ENCODE measurements around the gene PSEN2. TPM values are rescaled to one million over a fixed set of nuclear protein-coding genes. Genes with fewer than 3 reads are reported as not detected.
A peak's percentile ranks its signal among the peaks of the same experiment; 100 is the strongest.

PSEN2 gene
- total and polyA plus RNA-seq, 10 of the 15 experiments (the other 5 are each of a cell fraction or from before 2014, with no cell fraction given) = 0.90 to 13.3 (median 7.0) TPM

DNA sequence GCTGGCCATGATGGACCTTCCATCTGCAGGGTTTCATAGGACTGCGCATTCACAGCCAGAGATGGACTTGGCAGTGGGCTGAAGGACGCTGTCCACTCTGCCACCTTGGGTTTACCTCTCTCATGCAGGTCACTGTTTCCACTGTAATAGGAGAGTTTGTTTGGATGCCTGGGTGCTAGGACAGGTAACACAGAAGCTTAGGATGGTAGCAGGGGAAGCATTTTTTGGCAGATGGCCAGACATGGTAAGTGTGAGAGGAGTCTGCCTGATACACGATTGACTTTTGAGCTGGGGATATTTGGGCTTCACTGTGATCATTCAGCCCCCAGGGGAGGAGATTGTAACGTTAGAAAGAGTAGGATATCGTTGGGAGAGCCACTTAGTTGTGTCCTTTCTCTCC is 11.8 kb downstream of the PSEN2 start:
- H3K4me3 ChIP-seq = peak overlapping the region; percentile 42
- in situ Hi-C loops (cut with MboI) = no loop called here
- no peaks in the 10 kb centered on the region for H3K79me2 ChIP-seq (ENCODE audit: control insufficient read depth, insufficient read depth, low read length)
- ATAC-seq (peak; percentile 27), DNase-seq (ENCODE audit: low read depth, low spot score) (no peak), FAIRE-seq (no peak)
- peak overlapping the region; percentile 91 for H2AFZ ChIP-seq (ENCODE audit: control insufficient read depth, low read depth, low read length)
- no peaks in the 10 kb centered on the region for H4K20me1 ChIP-seq (ENCODE audit: control insufficient read depth, insufficient read depth)
- ChIA-PET POLR2A (interaction anchor here (0.8 to 2.5 kb wide), 5 partner anchors 8 to 201 kb away, joined by 3 to 11 read pairs (median 3); partner anchors contain the start of gene PSEN2), RAD21 (ENCODE audit: unreplicated experiment) (interaction anchor here (0.9 to 3.0 kb wide), 11 partner anchors 12 to 229 kb away, joined by 3 to 11 read pairs (median 3); partner anchors contain the start of genes COQ8A and PSEN2), CTCF (interaction anchor here (0.9 to 2.1 kb wide), 11 partner anchors 8 to 256 kb away, joined by 3 to 8 read pairs (median 4); no protein-coding TSS in a partner anchor), SMC1A (ENCODE audit: uncharacterized antibody, unreplicated experiment) (interaction anchor here (0.6 to 3.4 kb wide), 19 partner anchors 8 to 256 kb away, joined by 3 to 20 read pairs (median 4); no protein-coding TSS in a partner anchor)
- no peaks in the 10 kb centered on the region for H3K27me3 ChIP-seq (replicated peaks in 1 of 2; ENCODE audit: control insufficient read depth in 2 of 2, insufficient read depth in 2 of 2, low read length in 1 of 2)
- no TSS peak for BruUV-seq (replicated peaks)
- H3K27ac ChIP-seq (ENCODE audit: control insufficient read depth, insufficient read depth) = peak overlapping the region; percentile 80
- H3K9ac ChIP-seq (ENCODE audit: control insufficient read depth, insufficient read depth, low read length) = peak overlapping the region; percentile 69
- H3K36me3 ChIP-seq (ENCODE audit: control insufficient read depth in 2 of 2, insufficient read depth in 2 of 2, low read length in 1 of 2) = no peaks in the 10 kb centered on the region; a peak in 1 of 4 replicates
- WGBS (ENCODE audit: insufficient coverage, insufficient replicate concordance, low lambda C conversion rate, missing lambda C conversion rate) = 28% methylated on average over 5 of the region's 5 CpGs
- H3K4me2 ChIP-seq (ENCODE audit: control insufficient read depth, insufficient read depth) = peak overlapping the region; percentile 64
- peaks cover 52% of the 10 kb centered on the region for H3K4me1 ChIP-seq (ENCODE audit: control insufficient read depth, insufficient read depth, low read length)
- intact Hi-C loops (cut with micrococcal nuclease; ENCODE audit: unreplicated experiment) = no loop called here
- TF ChIP-seq, protein P1, sequence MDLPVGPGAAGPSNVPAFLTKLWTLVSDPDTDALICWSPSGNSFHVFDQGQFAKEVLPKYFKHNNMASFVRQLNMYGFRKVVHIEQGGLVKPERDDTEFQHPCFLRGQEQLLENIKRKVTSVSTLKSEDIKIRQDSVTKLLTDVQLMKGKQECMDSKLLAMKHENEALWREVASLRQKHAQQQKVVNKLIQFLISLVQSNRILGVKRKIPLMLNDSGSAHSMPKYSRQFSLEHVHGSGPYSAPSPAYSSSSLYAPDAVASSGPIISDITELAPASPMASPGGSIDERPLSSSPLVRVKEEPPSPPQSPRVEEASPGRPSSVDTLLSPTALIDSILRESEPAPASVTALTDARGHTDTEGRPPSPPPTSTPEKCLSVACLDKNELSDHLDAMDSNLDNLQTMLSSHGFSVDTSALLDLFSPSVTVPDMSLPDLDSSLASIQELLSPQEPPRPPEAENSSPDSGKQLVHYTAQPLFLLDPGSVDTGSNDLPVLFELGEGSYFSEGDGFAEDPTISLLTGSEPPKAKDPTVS (IDR thresholded peaks at IDR 0.05; ENCODE audit: low read depth, low read length) = no peak
- TF ChIP-seq SMAD1 (IDR thresholded peaks at IDR 0.05; ENCODE audit: low read depth, partially characterized antibody) (peak; percentile 68), SMAD5 (IDR thresholded peaks at IDR 0.05; ENCODE audit: low read depth) (no peak), SRF (IDR thresholded peaks at IDR 0.05; ENCODE audit: low read depth in 2 of 2, low read length in 2 of 2) (no peak), POU2F2 (IDR thresholded peaks at IDR 0.05; ENCODE audit: borderline replicate concordance, low read depth, low read length) (no peak), NBN (IDR thresholded peaks at IDR 0.05) (0 out of 2 replicates have a peak, but pooled peaks have one; percentile 10), FOXM1 (IDR thresholded peaks at IDR 0.05; ENCODE audit: low read depth, low read length) (no peak), POLR2AphosphoS5 (IDR thresholded peaks at IDR 0.05; ENCODE audit: low read length) (peak; percentile 30; the same call in 1 of the 2 replicates)
- TF ChIP-seq, protein P2, sequence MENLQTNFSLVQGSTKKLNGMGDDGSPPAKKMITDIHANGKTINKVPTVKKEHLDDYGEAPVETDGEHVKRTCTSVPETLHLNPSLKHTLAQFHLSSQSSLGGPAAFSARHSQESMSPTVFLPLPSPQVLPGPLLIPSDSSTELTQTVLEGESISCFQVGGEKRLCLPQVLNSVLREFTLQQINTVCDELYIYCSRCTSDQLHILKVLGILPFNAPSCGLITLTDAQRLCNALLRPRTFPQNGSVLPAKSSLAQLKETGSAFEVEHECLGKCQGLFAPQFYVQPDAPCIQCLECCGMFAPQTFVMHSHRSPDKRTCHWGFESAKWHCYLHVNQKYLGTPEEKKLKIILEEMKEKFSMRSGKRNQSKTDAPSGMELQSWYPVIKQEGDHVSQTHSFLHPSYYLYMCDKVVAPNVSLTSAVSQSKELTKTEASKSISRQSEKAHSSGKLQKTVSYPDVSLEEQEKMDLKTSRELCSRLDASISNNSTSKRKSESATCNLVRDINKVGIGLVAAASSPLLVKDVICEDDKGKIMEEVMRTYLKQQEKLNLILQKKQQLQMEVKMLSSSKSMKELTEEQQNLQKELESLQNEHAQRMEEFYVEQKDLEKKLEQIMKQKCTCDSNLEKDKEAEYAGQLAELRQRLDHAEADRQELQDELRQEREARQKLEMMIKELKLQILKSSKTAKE (IDR thresholded peaks at IDR 0.05; ENCODE audit: low read depth, poor library complexity, severe bottlenecking) = no peak
- TF ChIP-seq, protein P3, sequence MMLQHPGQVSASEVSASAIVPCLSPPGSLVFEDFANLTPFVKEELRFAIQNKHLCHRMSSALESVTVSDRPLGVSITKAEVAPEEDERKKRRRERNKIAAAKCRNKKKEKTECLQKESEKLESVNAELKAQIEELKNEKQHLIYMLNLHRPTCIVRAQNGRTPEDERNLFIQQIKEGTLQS (IDR thresholded peaks at IDR 0.05; ENCODE audit: borderline replicate concordance, extremely low read depth, low read depth, low read length) = no peak
- H3K9me3 ChIP-seq (replicated peaks; ENCODE audit: control insufficient read depth, insufficient read depth, low read length) = no peaks in the 10 kb centered on the region

All from GM12878 (cell line).